ENCODE data around the gene WSCD2. TPM values are rescaled to one million over a fixed set of nuclear protein-coding genes. Genes with fewer than 3 reads are reported as not detected.

WSCD2 gene
- total RNA-seq, 2 donors from 2014 or later = not detected

GRCh38 chr12:108231109-108231905, 102.2 kb downstream of the WSCD2 start:
- Mint-ChIP-seq H3K4me3 (no peak overlapping the region), H3K9me3 (peaks cover 1 to 2% of the 10 kb centered on the region in 2 donors), H3K27ac (no peak overlapping the region), H3K36me3 (ENCODE audit: insufficient read depth in 2 of 2) (no peaks in the 10 kb centered on the region), H3K27me3 (ENCODE audit: low read depth) (peaks cover 13% of the 10 kb centered on the region), H3K4me1 (ENCODE audit: low read depth) (no peaks in the 10 kb centered on the region)
- ATAC-seq (replicated peaks in 1 of 2) (no peak), DNase-seq (no peak)

DNA sequence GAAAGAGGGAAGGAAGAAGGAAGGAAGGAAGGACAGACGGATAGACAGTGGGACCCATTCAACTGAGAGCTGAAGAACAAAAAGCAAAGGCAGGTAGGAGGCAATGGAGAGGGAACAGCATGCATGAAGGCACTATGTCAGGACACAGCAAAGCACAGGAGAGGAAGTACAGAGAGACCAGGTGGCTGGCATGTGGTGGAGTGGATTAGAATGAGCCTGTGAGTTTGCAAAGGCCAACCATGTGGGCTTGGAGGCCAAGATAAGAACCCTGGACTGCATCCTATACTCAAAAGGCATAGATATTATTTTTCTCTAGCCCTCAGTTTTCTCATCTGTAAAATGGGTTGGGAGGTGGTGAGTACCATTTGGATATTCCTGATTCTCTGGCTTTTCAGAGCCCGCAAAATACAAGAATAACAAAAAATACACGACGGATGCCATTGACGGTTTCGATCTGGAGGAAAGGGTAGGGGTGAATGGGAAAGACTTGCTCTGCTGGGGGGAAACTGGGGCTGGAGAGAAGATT, 102.9 kb downstream of the WSCD2 start:
- Mint-ChIP-seq H3K36me3 (ENCODE audit: insufficient read depth in 2 of 2) (no peaks in the 10 kb centered on the region), H3K4me1 (ENCODE audit: low read depth) (no peaks in the 10 kb centered on the region), H3K4me3 (no peak overlapping the region), H3K27ac (no peak overlapping the region), H3K27me3 (ENCODE audit: low read depth) (peaks cover 18% of the 10 kb centered on the region), H3K9me3 (peaks cover 1 to 2% of the 10 kb centered on the region in 2 donors)
- DNase-seq (no peak), ATAC-seq (replicated peaks in 1 of 2) (no peak)

- no peak for DNase-seq
- peaks cover under 1 to 1% of the 10 kb centered on the region in 2 donors for H3K9me3 Mint-ChIP-seq
- no peaks in the 10 kb centered on the region for H3K36me3 Mint-ChIP-seq (ENCODE audit: insufficient read depth in 2 of 2)
- H3K4me1 Mint-ChIP-seq (ENCODE audit: low read depth) = no peaks in the 10 kb centered on the region
- H3K27ac Mint-ChIP-seq = no peak overlapping the region
- H3K4me3 Mint-ChIP-seq = no peak overlapping the region
- H3K27me3 Mint-ChIP-seq (ENCODE audit: low read depth) = peaks cover 15% of the 10 kb centered on the region
- ATAC-seq (replicated peaks in 1 of 2) = no peak
Observed at GRCh38 chr12:108232565-108232964, 103.5 kb downstream of the WSCD2 start.

- no peak for ATAC-seq (replicated peaks in 1 of 2)
- Mint-ChIP-seq H3K9me3 (no peaks in the 10 kb centered on the region), H3K27me3 (ENCODE audit: low read depth) (peaks cover 13% of the 10 kb centered on the region), H3K27ac (no peak overlapping the region), H3K4me3 (no peak overlapping the region), H3K4me1 (ENCODE audit: low read depth) (no peaks in the 10 kb centered on the region), H3K36me3 (ENCODE audit: insufficient read depth in 2 of 2) (no peaks in the 10 kb centered on the region)
- no peak for DNase-seq
Observed at GRCh38 chr12:108234158-108234557, 105.1 kb downstream of the WSCD2 start.

DNA sequence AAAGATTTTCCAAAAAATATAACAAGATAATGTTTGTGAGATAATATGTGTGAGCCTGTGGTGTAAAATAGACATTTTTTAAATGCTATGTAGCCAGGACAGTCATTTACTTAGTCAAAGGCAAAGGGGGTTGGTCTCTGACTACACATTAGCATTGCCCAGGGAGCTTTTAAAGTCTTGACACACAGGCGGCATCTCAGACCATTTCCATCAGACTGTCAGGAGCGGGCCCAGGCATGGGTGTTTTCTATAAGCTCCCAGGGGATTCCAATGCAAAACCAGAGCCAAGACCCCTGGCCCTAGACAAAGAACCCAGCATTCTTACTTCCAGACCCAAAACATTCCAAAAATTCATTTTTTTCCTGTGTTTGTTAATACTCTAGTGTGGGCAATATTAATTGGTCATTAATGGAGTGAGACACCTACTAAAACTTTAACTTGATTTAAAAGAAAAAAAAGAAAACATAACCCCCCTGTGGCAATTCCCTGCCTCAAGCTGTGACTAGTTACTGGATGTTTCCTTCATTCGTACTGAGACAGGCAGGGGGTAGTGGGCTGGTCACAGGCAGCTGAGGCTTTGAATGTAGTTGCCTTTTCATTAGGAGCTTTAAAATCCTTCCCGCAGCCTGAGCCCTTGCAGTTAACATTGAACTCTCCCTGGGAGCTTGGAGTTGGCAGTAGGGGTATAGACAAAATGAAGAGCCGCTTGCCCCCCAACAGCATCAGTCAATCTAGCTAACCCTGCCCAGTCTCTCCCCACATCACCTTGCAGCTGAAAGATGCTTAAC, 106.3 kb downstream of the WSCD2 start:
- ATAC-seq (replicated peaks in 1 of 2) = no peak
- H3K4me3 Mint-ChIP-seq = no peak overlapping the region

GRCh38 chr12:108235985-108236263, 106.8 kb downstream of the WSCD2 start:
- DNase-seq (no peak), ATAC-seq (replicated peaks in 1 of 2) (no peak)
- H3K4me1 Mint-ChIP-seq (ENCODE audit: low read depth) = no peaks in the 10 kb centered on the region
- no peaks in the 10 kb centered on the region for H3K36me3 Mint-ChIP-seq (ENCODE audit: insufficient read depth in 2 of 2)
- peaks cover 21% of the 10 kb centered on the region for H3K27me3 Mint-ChIP-seq (ENCODE audit: low read depth)
- H3K9me3 Mint-ChIP-seq = no peaks in the 10 kb centered on the region
- H3K27ac Mint-ChIP-seq = no peak overlapping the region
- no peak overlapping the region for H3K4me3 Mint-ChIP-seq

More for the DNA sequence above, 106.3 kb downstream of the WSCD2 start:
- DNase-seq = no peak
- H3K27me3 Mint-ChIP-seq (ENCODE audit: low read depth) = peaks cover 21% of the 10 kb centered on the region
- H3K27ac Mint-ChIP-seq = no peak overlapping the region
- H3K9me3 Mint-ChIP-seq = no peaks in the 10 kb centered on the region
- H3K36me3 Mint-ChIP-seq (ENCODE audit: insufficient read depth in 2 of 2) = no peaks in the 10 kb centered on the region
- H3K4me1 Mint-ChIP-seq (ENCODE audit: low read depth) = no peaks in the 10 kb centered on the region

- peaks cover 21% of the 10 kb centered on the region for H3K27me3 Mint-ChIP-seq (ENCODE audit: low read depth)
- H3K36me3 Mint-ChIP-seq (ENCODE audit: insufficient read depth in 2 of 2) = no peaks in the 10 kb centered on the region
- H3K4me1 Mint-ChIP-seq (ENCODE audit: low read depth) = no peaks in the 10 kb centered on the region
- H3K4me3 Mint-ChIP-seq = no peak overlapping the region
- DNase-seq = no peak
- ATAC-seq (replicated peaks in 1 of 2) = no peak
- H3K27ac Mint-ChIP-seq = no peak overlapping the region
- H3K9me3 Mint-ChIP-seq = no peaks in the 10 kb centered on the region
Observed at GRCh38 chr12:108236366-108236765, 107.3 kb downstream of the WSCD2 start.

DNA sequence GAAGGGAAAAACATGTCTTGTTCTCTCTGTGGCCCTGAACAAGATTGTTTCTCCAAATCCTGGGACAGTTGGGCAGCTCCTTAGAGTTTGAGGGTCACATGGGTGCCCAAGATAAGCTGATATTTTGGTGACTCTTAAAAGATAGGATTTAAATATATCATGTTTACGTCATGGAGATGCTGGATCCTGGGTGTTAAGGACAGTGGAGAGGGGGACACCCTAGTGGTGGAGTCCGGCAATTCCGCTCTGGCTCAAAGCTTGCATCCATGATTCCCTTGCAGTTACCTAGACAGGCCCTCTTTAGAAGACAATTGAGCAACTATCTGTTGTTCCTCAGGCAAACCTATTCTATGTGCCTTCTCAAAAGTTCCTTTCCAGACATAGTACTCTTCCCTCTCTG, 108.2 kb downstream of the WSCD2 start:
- no peak overlapping the region for H3K4me3 Mint-ChIP-seq
- DNase-seq = no peak

DNA sequence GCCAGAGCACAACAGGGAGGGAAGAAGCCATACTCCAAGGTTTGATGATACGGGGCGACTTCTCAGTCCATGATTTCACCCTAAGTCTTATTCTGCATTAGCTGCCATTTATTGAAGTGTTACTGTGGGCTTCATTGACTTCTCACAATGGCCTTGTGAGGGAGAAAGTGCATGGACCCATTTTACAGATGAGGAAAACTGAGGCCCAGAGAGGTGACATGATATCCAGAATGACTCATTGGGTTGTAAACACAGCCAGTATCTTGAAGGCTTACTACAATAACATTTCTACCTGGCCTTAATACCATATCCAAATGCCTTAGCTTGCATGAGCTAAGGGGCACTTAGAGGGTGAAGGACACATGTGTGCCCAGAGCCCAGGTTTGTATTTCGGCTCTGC, 109.4 kb downstream of the WSCD2 start:
- Mint-ChIP-seq H3K9me3 (no peaks in the 10 kb centered on the region), H3K4me3 (no peak overlapping the region), H3K36me3 (ENCODE audit: insufficient read depth in 2 of 2) (no peaks in the 10 kb centered on the region), H3K4me1 (ENCODE audit: low read depth) (no peaks in the 10 kb centered on the region), H3K27me3 (ENCODE audit: low read depth) (peaks cover 21% of the 10 kb centered on the region), H3K27ac (no peak overlapping the region)
- ATAC-seq (replicated peaks in 1 of 2) (no peak), DNase-seq (no peak)

More for the DNA sequence above, 108.2 kb downstream of the WSCD2 start:
- peaks cover 21% of the 10 kb centered on the region for H3K27me3 Mint-ChIP-seq (ENCODE audit: low read depth)
- H3K4me1 Mint-ChIP-seq (ENCODE audit: low read depth) = no peaks in the 10 kb centered on the region
- ATAC-seq (replicated peaks in 1 of 2) = no peak
- no peaks in the 10 kb centered on the region for H3K36me3 Mint-ChIP-seq (ENCODE audit: insufficient read depth in 2 of 2)
- no peak overlapping the region for H3K27ac Mint-ChIP-seq
- no peaks in the 10 kb centered on the region for H3K9me3 Mint-ChIP-seq

DNA sequence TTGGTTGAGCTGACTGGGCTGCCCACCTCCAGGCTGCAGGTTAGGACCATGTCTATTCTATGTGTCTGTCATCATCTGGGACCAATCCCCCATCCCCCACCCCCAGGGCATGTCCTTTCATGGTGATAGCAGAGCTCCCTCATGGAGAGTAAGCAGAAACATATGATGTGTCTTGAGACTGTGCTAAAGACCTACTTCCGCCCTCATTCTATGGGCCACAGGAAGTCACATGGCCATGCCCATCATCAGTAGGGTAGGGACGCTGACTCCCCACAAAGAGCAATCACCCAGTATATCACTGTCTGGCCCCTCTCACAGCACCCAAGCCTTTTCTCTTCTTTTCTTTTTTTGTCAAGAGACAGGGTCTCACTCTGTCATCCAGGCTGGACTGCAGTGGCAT, 110.3 kb downstream of the WSCD2 start:
- H3K27me3 Mint-ChIP-seq (ENCODE audit: low read depth) = peaks cover 21% of the 10 kb centered on the region
- DNase-seq (no peak), ATAC-seq (replicated peaks in 1 of 2) (no peak)
- H3K9me3 Mint-ChIP-seq = no peaks in the 10 kb centered on the region
- no peaks in the 10 kb centered on the region for H3K36me3 Mint-ChIP-seq (ENCODE audit: insufficient read depth in 2 of 2)
- no peaks in the 10 kb centered on the region for H3K4me1 Mint-ChIP-seq (ENCODE audit: low read depth)
- H3K4me3 Mint-ChIP-seq = no peak overlapping the region
- H3K27ac Mint-ChIP-seq = no peak overlapping the region

DNA sequence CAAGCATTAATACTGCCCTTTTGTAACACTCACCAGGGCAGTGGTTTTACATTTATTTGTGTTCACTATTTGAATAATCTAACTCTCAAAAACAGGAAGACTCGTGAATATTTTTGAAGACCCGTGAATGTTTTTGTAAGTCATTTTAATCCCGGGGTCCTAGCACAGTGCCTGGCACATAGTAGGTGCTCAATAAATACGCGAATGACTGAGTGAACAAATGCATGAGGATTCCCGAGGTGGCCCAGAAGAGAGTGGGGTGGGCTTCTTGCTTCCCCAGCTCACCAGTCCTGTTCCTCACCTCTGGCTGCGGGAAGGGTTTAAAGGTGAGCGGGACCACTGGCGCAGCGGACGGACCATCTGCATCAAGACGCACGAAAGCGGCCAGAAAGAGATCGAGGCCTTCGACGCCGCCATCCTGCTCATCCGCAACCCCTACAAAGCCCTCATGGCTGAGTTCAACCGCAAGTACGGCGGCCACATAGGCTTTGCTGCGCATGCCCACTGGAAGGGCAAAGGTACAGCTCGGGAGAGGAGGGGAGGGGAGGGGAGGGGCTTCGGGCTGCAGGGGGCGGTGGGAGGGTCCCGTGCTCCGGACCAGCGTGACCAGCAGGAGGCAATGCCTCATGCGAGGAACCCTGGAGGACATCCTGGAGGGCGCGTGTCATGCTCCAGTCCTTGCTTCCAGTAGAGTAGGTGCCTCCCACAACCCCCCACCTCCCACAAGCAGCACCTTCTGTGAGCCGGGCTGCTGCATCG, 111.1 kb downstream of the WSCD2 start:
- no peaks in the 10 kb centered on the region for H3K4me1 Mint-ChIP-seq (ENCODE audit: low read depth)
- DNase-seq (no peak), ATAC-seq (replicated peaks in 1 of 2) (no peak)
- H3K27ac Mint-ChIP-seq = no peak overlapping the region
- no peaks in the 10 kb centered on the region for H3K9me3 Mint-ChIP-seq
- peaks cover 21% of the 10 kb centered on the region for H3K27me3 Mint-ChIP-seq (ENCODE audit: low read depth)
- H3K4me3 Mint-ChIP-seq = no peak overlapping the region
- H3K36me3 Mint-ChIP-seq (ENCODE audit: insufficient read depth in 2 of 2) = no peaks in the 10 kb centered on the region

DNA sequence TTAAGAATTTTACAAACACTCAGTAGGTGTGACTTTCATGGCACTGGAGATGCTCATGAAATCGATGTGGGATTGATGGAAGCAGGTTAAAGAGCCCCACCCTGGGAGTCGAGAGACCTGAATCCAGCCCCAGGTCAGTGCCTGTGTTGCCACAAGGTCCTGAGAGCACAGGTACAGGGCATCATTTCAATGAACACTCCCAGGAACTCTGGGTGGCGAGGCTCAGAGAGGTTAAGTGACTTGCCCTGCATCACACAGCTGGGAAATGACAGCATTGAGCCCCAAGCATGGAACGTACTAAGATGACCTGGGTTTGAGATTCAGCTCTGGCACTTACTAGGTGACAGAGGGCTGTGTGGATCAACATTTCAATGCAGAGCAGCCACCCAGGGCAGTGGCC, 111.8 kb downstream of the WSCD2 start:
- Mint-ChIP-seq H3K36me3 (ENCODE audit: insufficient read depth in 2 of 2) (no peaks in the 10 kb centered on the region), H3K27me3 (ENCODE audit: low read depth) (peaks cover 18% of the 10 kb centered on the region), H3K9me3 (no peaks in the 10 kb centered on the region), H3K4me3 (no peak overlapping the region), H3K4me1 (ENCODE audit: low read depth) (no peaks in the 10 kb centered on the region), H3K27ac (no peak overlapping the region)
- ATAC-seq (replicated peaks in 1 of 2) (no peak), DNase-seq (no peak)

Measured in activated T-cell treated with anti-CD3 and anti-CD28 coated beads, Interleukin-2, amount 50 U/mL, for 72 hours (primary cell).